MCF 10A (cell line): ENCODE measurements around the gene ARHGEF25. TPM values are rescaled to one million over a fixed set of nuclear protein-coding genes. Genes with fewer than 3 reads are reported as not detected.
"Not testable (repeated sequence)": the region's sequence is repeated elsewhere in the genome, so short reads cannot be mapped to it uniquely, and the experiment has no call there.

ENCODE experiments used
- BruUV-seq: library from RNA; stranded (reverse); fragments of 400-500 nt; replicated peaks from 2 replicates; lab custom pipeline; 2021; lab: Mats Ljungman, UMichigan
- CTCF ChIA-PET: fragments of 300-600 bp; sonication (Branson Sonifier 250); formaldehyde crosslinking; extraction: SDS; loops from one replicate; lab custom pipeline; 2021; ENCODE audit warnings: antibody characterized with exemption, inconsistent platforms; lab: Yijun Ruan, JAX
- POLR2A ChIA-PET: fragments of 300-600, 350-650 bp; sonication (Branson Sonifier 250); formaldehyde crosslinking; extraction: SDS; loops from one replicate; lab custom pipeline; 2020; ENCODE audit warnings: antibody characterized with exemption, inconsistent platforms; lab: Yijun Ruan, JAX
- DNase-seq: peaks from one replicate; pipeline ENCODE4 v3.0.0-alpha.2; 2018; ENCODE audit not compliant: unreplicated experiment
- H3K27ac Mint-ChIP-seq: one replicate; pipeline ENCODE4 v1.8.0; 2022; ENCODE audit warnings: mild to moderate bottlenecking, low read depth, mixed read lengths; ENCODE audit not compliant: unreplicated experiment
- H3K27me3 Mint-ChIP-seq: one replicate; pipeline ENCODE4 v1.8.0; 2022; ENCODE audit warnings: mixed read lengths; ENCODE audit not compliant: insufficient read depth, unreplicated experiment
- H3K36me3 Mint-ChIP-seq: one replicate; pipeline ENCODE4 v1.8.0; 2022; ENCODE audit warnings: mild to moderate bottlenecking, moderate library complexity, mixed read lengths; ENCODE audit not compliant: insufficient read depth, unreplicated experiment
- H3K4me1 Mint-ChIP-seq: one replicate; pipeline ENCODE4 v1.8.0; 2022; ENCODE audit warnings: mixed read lengths; ENCODE audit not compliant: insufficient read depth, unreplicated experiment
- H3K4me3 Mint-ChIP-seq: one replicate; pipeline ENCODE4 v1.8.0; 2022; ENCODE audit warnings: mild to moderate bottlenecking, moderate library complexity, mixed read lengths; ENCODE audit not compliant: unreplicated experiment
- H3K9me3 Mint-ChIP-seq: one replicate; pipeline ENCODE4 v1.8.0; 2022; ENCODE audit warnings: mixed read lengths; ENCODE audit not compliant: unreplicated experiment
- CTCF ChIP-seq: fragments of 200-600 bp; IDR thresholded peaks from one replicate; pipeline ENCODE4 v1.8.0; 2022; ENCODE audit warnings: antibody characterized with exemption, mild to moderate bottlenecking; ENCODE audit not compliant: unreplicated experiment
- intact Hi-C: fragments of 100-400 bp; cut with micrococcal nuclease; formaldehyde crosslinking; loops from 2 replicates; pipeline ENCODE4 v1.14.1; 2022
- total RNA-seq: library from RNA; stranded (reverse); gene quantifications from 2 replicates; pipeline ENCODE4 v1.2.3, GENCODE V29; 2022

The ARHGEF25 gene
- total RNA-seq, 1 experiment from 2014 or later: 0.37 TPM

- ChIA-PET POLR2A (interaction anchor here (0.6 kb wide), 1 partner anchor 38 kb away, joined by 3 read pairs; the partner anchor contains the start of gene DCTN2), CTCF (interaction anchor here (0.6 to 7.5 kb wide), 19 partner anchors 8 to 415 kb away, joined by 3 to 72 read pairs (median 5); partner anchors contain the start of genes B4GALNT1, DTX3 and OS9)
- no peak for TF ChIP-seq CTCF
- Mint-ChIP-seq H3K27ac (no peak overlapping the region), H3K4me1 (no peaks in the 10 kb centered on the region), H3K4me3 (no peak overlapping the region), H3K9me3 (no peaks in the 10 kb centered on the region), H3K36me3 (no peaks in the 10 kb centered on the region), H3K27me3 (no peaks in the 10 kb centered on the region)
- no peak for DNase-seq
- BruUV-seq: no TSS peak
- intact Hi-C loops: no loop called here
Measured at GRCh38 chr12:57584690-57585089, 26.5 kb upstream of the ARHGEF25 start.

- TF ChIP-seq CTCF: no peak
- Mint-ChIP-seq H3K27ac (no peak overlapping the region), H3K27me3 (no peaks in the 10 kb centered on the region), H3K9me3 (no peaks in the 10 kb centered on the region), H3K4me1 (no peaks in the 10 kb centered on the region), H3K4me3 (no peak overlapping the region), H3K36me3 (no peaks in the 10 kb centered on the region)
- BruUV-seq: no TSS peak
- intact Hi-C loops: no loop called here
- POLR2A ChIA-PET: interaction anchor here (0.6 kb wide), 1 partner anchor 160 kb away, joined by 3 read pairs; the partner anchor contains the start of gene TSPAN31
- CTCF ChIA-PET: interaction anchor here (0.8 to 7.5 kb wide), 15 partner anchors 8 to 416 kb away, joined by 3 to 72 read pairs (median 12); partner anchors contain the start of genes B4GALNT1, DTX3 and OS9
- DNase-seq: no peak
Measured at GRCh38 chr12:57585156-57585555, 26.1 kb upstream of the ARHGEF25 start.

GRCh38 chr12:57586128-57586527 lies 25.1 kb upstream of the ARHGEF25 start:
- Mint-ChIP-seq H3K4me3 (no peak overlapping the region), H3K27ac (no peak overlapping the region), H3K27me3 (no peaks in the 10 kb centered on the region), H3K4me1 (no peaks in the 10 kb centered on the region), H3K9me3 (no peaks in the 10 kb centered on the region), H3K36me3 (no peaks in the 10 kb centered on the region)
- intact Hi-C loops: no loop called here
- BruUV-seq: no TSS peak
- POLR2A ChIA-PET: interaction anchor here (0.6 kb wide), 1 partner anchor 159 kb away, joined by 3 read pairs; the partner anchor contains the start of gene TSPAN31
- no peak for TF ChIP-seq CTCF
- no peak for DNase-seq
- CTCF ChIA-PET: interaction anchor here (0.6 to 7.5 kb wide), 5 partner anchors 21 to 518 kb away, joined by 3 to 72 read pairs (median 24); partner anchors contain the start of genes DTX3 and OS9

GRCh38 chr12:57586832-57587429 lies 24.3 kb upstream of the ARHGEF25 start:
- Mint-ChIP-seq H3K27me3 (no peaks in the 10 kb centered on the region), H3K4me1 (peaks cover 4% of the 10 kb centered on the region), H3K27ac (no peak overlapping the region), H3K4me3 (no peak overlapping the region), H3K9me3 (no peaks in the 10 kb centered on the region), H3K36me3 (no peaks in the 10 kb centered on the region)
- no peak for DNase-seq
- intact Hi-C loops: no loop called here
- BruUV-seq: no TSS peak
- ChIA-PET CTCF (no interaction called here), POLR2A (no interaction called here)
- TF ChIP-seq CTCF: no peak

GRCh38 chr12:57588951-57589610 lies 22.2 kb upstream of the ARHGEF25 start:
- POLR2A ChIA-PET, H3K4me3 Mint-ChIP-seq, H3K27me3 Mint-ChIP-seq, H3K9me3 Mint-ChIP-seq, H3K27ac Mint-ChIP-seq, H3K36me3 Mint-ChIP-seq, intact Hi-C loops, BruUV-seq, DNase-seq: not testable (repeated sequence)
- H3K4me1 Mint-ChIP-seq: peaks cover 16% of the 10 kb centered on the region
- CTCF ChIA-PET: interaction anchor here (0.9 kb wide), 1 partner anchor 170 kb away, joined by 3 read pairs; no protein-coding TSS in a partner anchor
